ENCODE measurements around the gene MPRIP. TPM values are rescaled to one million over a fixed set of nuclear protein-coding genes. Genes with fewer than 3 reads are reported as not detected.

The MPRIP gene
- total RNA-seq, 2 donors from 2014 or later = 84.3 to 258 TPM

DNA sequence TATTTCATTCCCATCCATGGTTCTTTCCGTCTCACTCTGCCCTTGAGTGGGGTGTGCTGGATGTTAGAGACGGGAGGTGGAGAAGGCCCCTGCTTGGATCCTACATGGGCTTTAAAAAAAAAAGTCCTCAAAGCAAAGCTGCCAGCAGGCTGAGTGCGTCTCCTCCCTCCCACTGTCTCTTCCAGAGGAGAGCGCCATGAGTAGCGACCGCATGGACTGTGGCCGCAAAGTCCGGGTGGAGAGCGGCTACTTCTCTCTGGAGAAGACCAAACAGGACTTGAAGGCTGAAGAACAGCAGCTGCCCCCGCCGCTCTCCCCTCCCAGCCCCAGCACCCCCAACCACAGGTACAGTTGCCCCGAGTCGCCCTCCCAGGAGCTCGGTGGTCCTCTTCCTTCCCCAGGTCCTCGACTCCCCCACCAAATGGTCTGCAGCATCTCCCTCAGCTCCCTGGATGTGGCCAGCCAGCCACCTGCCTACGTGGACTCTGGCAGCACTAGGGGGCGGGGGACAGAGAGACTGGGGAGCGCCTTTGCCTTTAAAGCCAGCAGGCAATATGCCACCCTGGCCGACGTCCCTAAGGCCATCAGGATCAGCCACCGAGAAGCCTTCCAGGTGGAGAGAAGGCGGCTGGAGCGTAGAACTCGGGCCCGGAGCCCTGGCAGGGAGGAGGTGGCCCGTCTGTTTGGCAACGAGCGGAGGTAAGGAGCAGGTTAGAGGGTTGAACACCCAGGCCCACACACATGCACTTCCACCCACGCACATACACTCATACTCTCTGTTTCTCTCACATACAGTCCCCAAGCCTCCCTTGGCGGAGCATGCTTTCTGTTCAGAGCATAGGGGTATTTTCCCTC lies 95.7 kb downstream of the MPRIP start:
- Histone ChIP-seq H3K4me3 (no peak overlapping the region), H3K27ac (no peak overlapping the region), H3K27me3 (replicated peaks; ENCODE audit: insufficient read depth) (no peaks in the 10 kb centered on the region), H3K4me1 (replicated peaks) (no peaks in the 10 kb centered on the region), H3K36me3 (peaks cover 14 to 20% of the 10 kb centered on the region in 2 donors), H3K9me3 (no peaks in the 10 kb centered on the region)
- DNase-seq (ENCODE audit: low spot score) = no peak
- TF ChIP-seq POLR2A (IDR thresholded peaks at IDR 0.05) (no peak), POLR2AphosphoS5 (IDR thresholded peaks at IDR 0.05) (no peak)
- TF ChIP-seq, protein P1, sequence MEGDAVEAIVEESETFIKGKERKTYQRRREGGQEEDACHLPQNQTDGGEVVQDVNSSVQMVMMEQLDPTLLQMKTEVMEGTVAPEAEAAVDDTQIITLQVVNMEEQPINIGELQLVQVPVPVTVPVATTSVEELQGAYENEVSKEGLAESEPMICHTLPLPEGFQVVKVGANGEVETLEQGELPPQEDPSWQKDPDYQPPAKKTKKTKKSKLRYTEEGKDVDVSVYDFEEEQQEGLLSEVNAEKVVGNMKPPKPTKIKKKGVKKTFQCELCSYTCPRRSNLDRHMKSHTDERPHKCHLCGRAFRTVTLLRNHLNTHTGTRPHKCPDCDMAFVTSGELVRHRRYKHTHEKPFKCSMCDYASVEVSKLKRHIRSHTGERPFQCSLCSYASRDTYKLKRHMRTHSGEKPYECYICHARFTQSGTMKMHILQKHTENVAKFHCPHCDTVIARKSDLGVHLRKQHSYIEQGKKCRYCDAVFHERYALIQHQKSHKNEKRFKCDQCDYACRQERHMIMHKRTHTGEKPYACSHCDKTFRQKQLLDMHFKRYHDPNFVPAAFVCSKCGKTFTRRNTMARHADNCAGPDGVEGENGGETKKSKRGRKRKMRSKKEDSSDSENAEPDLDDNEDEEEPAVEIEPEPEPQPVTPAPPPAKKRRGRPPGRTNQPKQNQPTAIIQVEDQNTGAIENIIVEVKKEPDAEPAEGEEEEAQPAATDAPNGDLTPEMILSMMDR (IDR thresholded peaks at IDR 0.05) = no peak
- 75% methylated on average over 30 of the region's 30 CpGs for WGBS
- intact Hi-C loops (cut with DNase I) = no loop called here

DNA sequence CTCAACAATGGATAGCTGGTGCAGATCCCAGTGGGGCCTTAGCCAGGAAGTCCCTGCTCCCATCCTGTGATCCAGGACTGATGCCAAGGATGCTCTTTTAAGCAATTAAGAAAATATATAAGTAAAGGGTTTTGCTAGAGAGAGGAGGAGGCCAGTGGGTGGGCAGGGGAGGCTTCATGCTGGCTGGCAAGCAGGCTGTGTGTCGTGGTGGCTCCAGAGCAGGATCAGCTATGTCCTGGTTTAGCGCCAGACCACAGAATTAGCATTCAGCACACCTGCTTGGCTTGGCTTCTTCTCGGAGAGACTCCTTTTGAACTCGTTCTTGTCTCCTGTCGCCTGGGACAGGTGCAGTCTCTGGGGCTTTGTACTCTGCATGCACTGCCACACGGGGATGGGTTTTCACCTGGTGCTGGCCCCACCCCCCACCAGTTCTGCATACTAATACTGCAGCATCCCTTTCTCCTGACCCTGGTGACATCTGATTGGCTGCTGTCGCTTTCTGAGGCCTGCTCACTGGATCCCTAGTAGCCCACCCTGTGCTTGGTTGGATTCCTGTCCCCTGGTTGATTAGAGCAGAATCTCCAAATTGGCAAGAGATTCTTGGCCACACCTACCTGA lies 97.8 kb downstream of the MPRIP start:
- Histone ChIP-seq H3K4me3 (no peak overlapping the region), H3K27ac (no peak overlapping the region), H3K36me3 (peaks cover 21 to 31% of the 10 kb centered on the region in 2 donors), H3K27me3 (replicated peaks; ENCODE audit: insufficient read depth) (no peaks in the 10 kb centered on the region), H3K4me1 (replicated peaks) (no peaks in the 10 kb centered on the region), H3K9me3 (no peaks in the 10 kb centered on the region)
- no peak for DNase-seq (ENCODE audit: low spot score)
- TF ChIP-seq POLR2A (IDR thresholded peaks at IDR 0.05) (no peak), POLR2AphosphoS5 (IDR thresholded peaks at IDR 0.05) (no peak)
- TF ChIP-seq, protein P1 (IDR thresholded peaks at IDR 0.05) = no peak
- intact Hi-C loops (cut with DNase I) = loop anchor here (5.0 kb wide), 2 partner anchors 97 to 162 kb away; partner anchors contain the start of genes FLCN and NT5M
- 50% methylated on average over 7 of the region's 7 CpGs for WGBS

DNA sequence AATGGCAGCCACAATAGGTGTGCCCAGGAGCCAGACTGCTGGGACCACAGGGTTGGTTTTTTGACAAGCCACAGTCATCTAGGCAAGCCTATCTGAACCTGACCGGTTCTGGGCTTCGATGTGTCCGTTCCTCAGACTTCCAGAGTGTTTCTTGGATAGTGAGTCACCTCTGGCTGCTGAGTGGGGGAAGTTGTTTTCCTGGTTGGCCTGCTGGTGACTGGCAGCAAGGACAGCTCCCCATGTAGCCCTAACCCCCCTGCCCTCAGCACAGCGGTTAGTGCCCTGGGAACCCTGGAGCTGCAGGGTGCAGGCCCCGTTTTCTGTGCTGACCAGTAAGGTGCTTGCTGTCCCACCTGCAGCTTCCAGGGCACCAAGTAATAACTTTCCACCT lies 98.3 kb downstream of the MPRIP start:
- TF ChIP-seq POLR2A (IDR thresholded peaks at IDR 0.05) = no peak
- TF ChIP-seq, protein P1 (IDR thresholded peaks at IDR 0.05) = peak in 1 of 4 experiments; percentile 21
- Histone ChIP-seq H3K4me1 (replicated peaks) (no peaks in the 10 kb centered on the region), H3K27ac (no peak overlapping the region), H3K9me3 (no peaks in the 10 kb centered on the region), H3K27me3 (replicated peaks; ENCODE audit: insufficient read depth) (no peaks in the 10 kb centered on the region), H3K4me3 (no peak overlapping the region), H3K36me3 (peaks cover 21 to 31% of the 10 kb centered on the region in 2 donors)
- intact Hi-C loops (cut with DNase I) = loop anchor here (5.0 kb wide), 2 partner anchors 97 to 162 kb away; partner anchors contain the start of genes FLCN and NT5M
- WGBS = 68% methylated on average over 5 of the region's 5 CpGs
- no peak for DNase-seq (ENCODE audit: low spot score)

DNA sequence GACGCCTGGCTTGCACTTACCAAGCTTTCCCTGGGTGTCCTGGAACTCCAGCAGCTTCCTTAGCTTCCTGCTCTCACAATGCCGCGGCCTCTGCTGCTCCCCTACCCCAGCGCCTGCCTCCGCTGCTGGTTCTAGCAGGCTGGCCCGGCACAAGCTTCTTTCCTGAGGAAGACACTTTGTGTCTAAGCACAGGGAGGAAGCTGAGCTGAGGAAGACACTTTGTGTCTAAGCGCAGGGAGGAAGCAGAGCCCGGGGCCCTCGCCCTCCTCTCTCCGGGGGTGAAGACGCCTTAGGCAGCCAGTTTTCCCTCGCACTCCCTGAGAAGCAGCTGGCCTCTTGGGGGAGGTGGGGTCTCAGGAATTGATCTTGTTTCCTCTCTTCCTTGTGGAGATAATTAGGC lies 99.0 kb downstream of the MPRIP start:
- Histone ChIP-seq H3K4me1 (replicated peaks) (no peaks in the 10 kb centered on the region), H3K9me3 (no peaks in the 10 kb centered on the region), H3K27me3 (replicated peaks; ENCODE audit: insufficient read depth) (no peaks in the 10 kb centered on the region), H3K4me3 (no peak overlapping the region), H3K27ac (no peak overlapping the region), H3K36me3 (peaks cover 21 to 31% of the 10 kb centered on the region in 2 donors)
- TF ChIP-seq, protein P1 (IDR thresholded peaks at IDR 0.05) = no peak
- TF ChIP-seq POLR2A (IDR thresholded peaks at IDR 0.05) (no peak), POLR2AphosphoS5 (IDR thresholded peaks at IDR 0.05) (no peak)
- WGBS = 80% methylated on average over 12 of the region's 12 CpGs
- intact Hi-C loops (cut with DNase I) = loop anchor here (5.0 kb wide), 2 partner anchors 96 to 161 kb away; partner anchors contain the start of genes FLCN and NT5M
- DNase-seq (ENCODE audit: low spot score) = no peak
